ENCODE results near the gene SDSL. TPM values are rescaled to one million over a fixed set of nuclear protein-coding genes. Genes with fewer than 3 reads are reported as not detected.

The SDSL gene
- total RNA-seq, 2 experiments from 2014 or later: 0.47 to 0.50 TPM

DNA sequence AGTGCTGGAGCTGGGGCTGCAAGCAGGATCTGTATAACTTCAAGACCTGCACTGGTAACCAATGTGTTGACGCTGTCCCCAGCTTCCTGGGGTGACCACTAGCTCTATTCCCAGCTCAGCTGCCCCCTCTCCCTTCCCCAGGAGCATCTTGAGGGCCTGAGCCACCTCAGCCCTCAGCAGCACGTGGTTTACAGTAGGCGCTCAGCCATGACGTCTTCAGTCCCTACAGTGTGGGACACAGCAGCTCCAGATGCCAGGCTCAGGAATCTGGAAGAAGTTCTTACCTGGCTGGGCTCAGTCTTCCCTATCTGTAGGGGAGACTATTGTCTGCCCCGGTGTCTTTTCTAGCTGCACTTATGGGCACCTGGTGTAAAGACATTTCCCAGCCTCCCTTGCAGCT, 27.1 kb upstream of the SDSL start:
- Histone ChIP-seq H3K27ac (ENCODE audit: low read depth in 1 of 2, low read length in 2 of 2) (no peak overlapping the region), H3K36me3 (ENCODE audit: insufficient read depth, low read length) (peaks cover 6% of the 10 kb centered on the region), H3K27me3 (ENCODE audit: control insufficient read depth in 1 of 2, insufficient read depth in 2 of 2, low read length in 2 of 2) (no peaks in the 10 kb centered on the region), H3K9me3 (ENCODE audit: control insufficient read depth in 1 of 2, insufficient read depth in 1 of 2, low read length in 2 of 2) (peaks cover 0 to 18% of the 10 kb centered on the region in 2 experiments), H3K4me3 (ENCODE audit: low read length) (no peak overlapping the region), H3K4me1 (ENCODE audit: insufficient read depth, low read length) (no peaks in the 10 kb centered on the region)
- TF ChIP-seq, protein P1, sequence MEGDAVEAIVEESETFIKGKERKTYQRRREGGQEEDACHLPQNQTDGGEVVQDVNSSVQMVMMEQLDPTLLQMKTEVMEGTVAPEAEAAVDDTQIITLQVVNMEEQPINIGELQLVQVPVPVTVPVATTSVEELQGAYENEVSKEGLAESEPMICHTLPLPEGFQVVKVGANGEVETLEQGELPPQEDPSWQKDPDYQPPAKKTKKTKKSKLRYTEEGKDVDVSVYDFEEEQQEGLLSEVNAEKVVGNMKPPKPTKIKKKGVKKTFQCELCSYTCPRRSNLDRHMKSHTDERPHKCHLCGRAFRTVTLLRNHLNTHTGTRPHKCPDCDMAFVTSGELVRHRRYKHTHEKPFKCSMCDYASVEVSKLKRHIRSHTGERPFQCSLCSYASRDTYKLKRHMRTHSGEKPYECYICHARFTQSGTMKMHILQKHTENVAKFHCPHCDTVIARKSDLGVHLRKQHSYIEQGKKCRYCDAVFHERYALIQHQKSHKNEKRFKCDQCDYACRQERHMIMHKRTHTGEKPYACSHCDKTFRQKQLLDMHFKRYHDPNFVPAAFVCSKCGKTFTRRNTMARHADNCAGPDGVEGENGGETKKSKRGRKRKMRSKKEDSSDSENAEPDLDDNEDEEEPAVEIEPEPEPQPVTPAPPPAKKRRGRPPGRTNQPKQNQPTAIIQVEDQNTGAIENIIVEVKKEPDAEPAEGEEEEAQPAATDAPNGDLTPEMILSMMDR (IDR thresholded peaks at IDR 0.05): no peak
- Mint-ChIP-seq H3K27me3 (no peaks in the 10 kb centered on the region), H3K4me3 (no peak overlapping the region), H3K36me3 (ENCODE audit: low read depth) (no peaks in the 10 kb centered on the region), H3K4me1 (ENCODE audit: low read depth) (no peaks in the 10 kb centered on the region), H3K27ac (no peak overlapping the region), H3K9me3 (no peaks in the 10 kb centered on the region)
- CTCF ChIA-PET: no interaction called here
- intact Hi-C loops (cut with DNase I, micrococcal nuclease): no loop called here
- no peak for ATAC-seq (ENCODE audit: poor library complexity)
- DNase-seq: no peak
- POLR2A ChIA-PET: no interaction called here

DNA sequence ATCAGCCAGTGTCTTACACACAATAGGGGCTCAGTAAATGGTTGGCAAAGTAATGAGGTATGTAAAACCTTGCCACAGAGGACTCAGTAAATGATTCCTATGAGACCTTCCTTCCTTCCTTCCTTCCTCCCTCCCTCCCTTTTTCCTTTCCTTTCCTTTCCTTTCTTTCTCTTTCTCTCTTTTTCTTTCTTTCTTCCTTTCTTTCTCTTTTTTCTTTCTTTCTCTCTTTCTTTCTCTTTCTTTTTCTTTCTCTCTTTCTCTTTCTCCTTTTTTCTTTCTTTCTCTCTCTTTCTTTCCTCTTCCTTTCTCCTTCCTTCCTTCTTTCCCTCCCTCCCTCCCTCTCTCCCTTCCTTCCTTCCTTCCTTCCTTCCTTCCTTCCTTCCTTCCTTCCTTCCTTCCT, 26.0 kb upstream of the SDSL start:
- no peaks in the 10 kb centered on the region for H3K27me3 Mint-ChIP-seq
- H3K9me3 Mint-ChIP-seq: no peaks in the 10 kb centered on the region
- CTCF ChIA-PET: no interaction called here
- ATAC-seq (ENCODE audit: poor library complexity) (no peak), DNase-seq (no peak)
- Histone ChIP-seq H3K27me3 (ENCODE audit: control insufficient read depth in 1 of 2, insufficient read depth in 2 of 2, low read length in 2 of 2) (no peaks in the 10 kb centered on the region), H3K9me3 (ENCODE audit: control insufficient read depth in 1 of 2, insufficient read depth in 1 of 2, low read length in 2 of 2) (peaks cover 0 to 18% of the 10 kb centered on the region in 2 experiments), H3K27ac (ENCODE audit: low read depth in 1 of 2, low read length in 2 of 2) (no peak overlapping the region), H3K4me3 (ENCODE audit: low read length) (no peak overlapping the region), H3K4me1 (ENCODE audit: insufficient read depth, low read length) (no peaks in the 10 kb centered on the region), H3K36me3 (ENCODE audit: insufficient read depth, low read length) (no peaks in the 10 kb centered on the region)
- POLR2A ChIA-PET: no interaction called here
- no peak overlapping the region for H3K4me3 Mint-ChIP-seq
- intact Hi-C loops (cut with DNase I, micrococcal nuclease): no loop called here
- TF ChIP-seq, protein P1 (IDR thresholded peaks at IDR 0.05): no peak
- H3K4me1 Mint-ChIP-seq (ENCODE audit: low read depth): no peaks in the 10 kb centered on the region
- no peak overlapping the region for H3K27ac Mint-ChIP-seq
- no peaks in the 10 kb centered on the region for H3K36me3 Mint-ChIP-seq (ENCODE audit: low read depth)

DNA sequence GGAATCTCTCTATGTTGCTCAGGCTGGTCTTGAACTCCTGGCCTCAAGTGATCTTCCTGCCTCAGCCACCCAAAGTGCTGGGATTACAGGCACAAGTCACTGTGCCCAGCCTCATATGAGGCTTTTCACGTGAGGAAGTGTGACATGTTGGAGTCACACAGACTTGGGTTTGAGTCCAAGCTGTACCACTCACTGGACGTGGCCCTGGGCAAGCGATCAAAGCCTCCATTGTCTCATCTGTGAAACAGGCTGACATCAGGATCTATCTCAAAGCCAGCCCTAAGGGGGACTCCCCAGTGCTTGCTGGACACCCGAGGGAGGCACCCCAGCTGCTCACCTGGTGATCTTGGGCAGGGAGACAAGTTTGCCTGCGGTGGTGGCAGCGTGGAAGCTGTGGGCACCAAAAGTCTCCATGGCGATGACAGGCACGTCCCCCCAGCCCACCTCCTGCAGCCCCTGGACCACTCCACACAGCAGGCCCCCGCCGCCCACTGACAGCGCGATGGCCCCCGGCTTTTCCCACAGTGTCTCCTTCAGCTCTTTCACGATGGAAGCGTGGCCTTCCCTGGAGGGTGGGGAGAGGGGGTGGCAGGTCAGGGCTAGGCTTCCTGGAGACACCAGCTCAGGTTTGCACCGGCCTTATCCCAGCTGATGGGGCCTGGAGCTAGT, 25.2 kb upstream of the SDSL start:
- H3K9me3 ChIP-seq (ENCODE audit: control insufficient read depth in 1 of 2, insufficient read depth in 1 of 2, low read length in 2 of 2): peaks cover 0 to 18% of the 10 kb centered on the region in 2 experiments
- H3K27me3 ChIP-seq (ENCODE audit: control insufficient read depth in 1 of 2, insufficient read depth in 2 of 2, low read length in 2 of 2): no peaks in the 10 kb centered on the region
- CTCF ChIA-PET: no interaction called here
- no peak overlapping the region for H3K4me3 Mint-ChIP-seq
- intact Hi-C loops (cut with DNase I, micrococcal nuclease): no loop called here
- TF ChIP-seq, protein P1 (IDR thresholded peaks at IDR 0.05): no peak
- H3K36me3 ChIP-seq (ENCODE audit: insufficient read depth, low read length): no peaks in the 10 kb centered on the region
- no peaks in the 10 kb centered on the region for H3K36me3 Mint-ChIP-seq (ENCODE audit: low read depth)
- H3K4me1 Mint-ChIP-seq (ENCODE audit: low read depth): no peaks in the 10 kb centered on the region
- no peak overlapping the region for H3K27ac Mint-ChIP-seq
- DNase-seq (no peak), ATAC-seq (ENCODE audit: poor library complexity) (no peak)
- H3K9me3 Mint-ChIP-seq: no peaks in the 10 kb centered on the region
- no peak overlapping the region for H3K27ac ChIP-seq (ENCODE audit: low read depth in 1 of 2, low read length in 2 of 2)
- no peaks in the 10 kb centered on the region for H3K4me1 ChIP-seq (ENCODE audit: insufficient read depth, low read length)
- no peaks in the 10 kb centered on the region for H3K27me3 Mint-ChIP-seq
- POLR2A ChIA-PET: no interaction called here
- no peak overlapping the region for H3K4me3 ChIP-seq (ENCODE audit: low read length)
